CD4-positive, alpha-beta T cell treated with Interleukin-1 beta for 1 hour (primary cell): ENCODE measurements around the gene MICALL2.

Experiments
- DNase-seq, 2 donors: peaks; one replicate each; pipeline ENCODE4 v3.0.0-alpha.2; 2020 to 2022

Gene MICALL2

DNA sequence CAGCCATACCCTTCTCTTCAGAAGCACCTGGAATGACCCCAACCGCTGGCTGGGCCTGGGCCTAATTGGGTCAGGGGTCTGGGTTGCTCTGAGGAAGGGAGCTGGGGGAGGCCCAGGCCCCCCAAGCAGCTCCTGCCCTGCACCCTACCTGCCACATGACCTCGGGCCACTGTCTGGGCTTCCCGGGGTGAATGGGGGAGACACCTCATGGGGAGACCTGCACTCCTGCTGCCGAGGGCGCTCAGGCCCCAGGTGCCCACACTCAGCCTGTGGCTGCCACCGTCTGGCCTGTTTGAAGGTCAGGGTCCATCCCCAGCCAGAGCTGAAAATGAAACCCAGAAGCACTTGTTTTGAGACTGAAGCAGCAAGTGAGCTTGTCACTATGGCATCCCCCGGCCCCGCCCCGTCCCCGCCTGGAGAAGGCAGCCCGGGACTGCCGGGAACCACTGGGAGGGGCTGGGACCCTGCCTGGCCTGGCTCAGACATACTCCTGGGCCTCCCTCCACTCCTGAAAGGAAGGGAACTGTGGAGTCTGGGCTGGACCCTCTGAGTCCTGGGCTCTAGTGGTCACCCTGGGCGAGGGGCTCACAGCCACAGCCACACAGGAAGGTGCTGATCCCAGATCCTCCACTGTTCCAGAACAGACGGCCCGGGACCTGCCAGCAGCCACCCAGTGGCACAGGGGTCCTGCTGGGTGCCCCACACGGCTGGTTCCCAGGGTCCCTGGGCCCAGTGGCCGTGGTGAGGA is 7.4 kb upstream of the MICALL2 start:
- no peak for DNase-seq

DNA sequence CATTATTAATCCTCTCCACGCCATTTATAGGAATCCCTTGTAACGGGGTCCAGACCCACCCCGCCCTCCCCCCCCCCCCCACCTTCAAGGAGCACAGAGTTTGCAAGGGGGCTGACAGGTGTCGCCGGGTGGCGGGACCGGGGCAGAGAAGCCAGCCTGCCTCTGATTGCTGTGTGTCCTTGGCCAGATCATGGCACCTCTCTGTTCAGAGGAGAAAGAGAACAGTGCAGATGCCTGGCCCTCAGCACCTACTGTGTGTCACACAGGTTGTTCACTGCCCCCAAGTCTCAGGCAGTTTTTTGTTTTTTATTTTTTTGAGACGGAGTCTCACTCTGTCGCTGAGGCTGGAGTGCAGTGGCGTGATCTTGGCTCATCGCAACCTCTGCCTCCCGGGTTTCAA is 5.4 kb upstream of the MICALL2 start:
- DNase-seq = no peak

DNA sequence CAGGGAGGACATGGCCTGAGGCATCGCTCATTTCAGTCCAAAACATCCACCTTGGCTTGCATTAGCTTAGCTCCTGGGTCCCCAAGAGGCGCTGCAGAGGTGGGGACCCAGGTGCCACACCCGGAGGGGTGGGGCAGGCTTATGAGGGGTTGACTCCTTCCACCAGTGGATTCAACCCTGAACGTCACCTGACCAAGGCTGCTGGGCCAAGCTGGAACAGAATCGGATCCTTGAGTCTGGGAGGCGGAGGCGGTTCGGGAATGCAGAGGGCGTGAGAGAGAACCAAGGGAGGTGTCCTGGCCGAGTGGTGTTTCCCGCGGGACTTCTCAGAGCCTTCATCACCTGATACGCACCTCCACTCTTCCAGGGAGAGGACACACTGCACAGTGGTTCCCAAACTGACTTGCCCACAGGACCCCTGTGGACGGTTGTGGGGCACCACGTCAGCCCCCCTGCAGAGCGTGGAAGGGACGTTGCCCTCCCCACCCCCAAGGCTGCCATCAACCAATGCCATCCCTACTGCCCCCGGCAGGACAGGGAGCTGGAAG is 4.5 kb upstream of the MICALL2 start:
- no peak for DNase-seq

DNA sequence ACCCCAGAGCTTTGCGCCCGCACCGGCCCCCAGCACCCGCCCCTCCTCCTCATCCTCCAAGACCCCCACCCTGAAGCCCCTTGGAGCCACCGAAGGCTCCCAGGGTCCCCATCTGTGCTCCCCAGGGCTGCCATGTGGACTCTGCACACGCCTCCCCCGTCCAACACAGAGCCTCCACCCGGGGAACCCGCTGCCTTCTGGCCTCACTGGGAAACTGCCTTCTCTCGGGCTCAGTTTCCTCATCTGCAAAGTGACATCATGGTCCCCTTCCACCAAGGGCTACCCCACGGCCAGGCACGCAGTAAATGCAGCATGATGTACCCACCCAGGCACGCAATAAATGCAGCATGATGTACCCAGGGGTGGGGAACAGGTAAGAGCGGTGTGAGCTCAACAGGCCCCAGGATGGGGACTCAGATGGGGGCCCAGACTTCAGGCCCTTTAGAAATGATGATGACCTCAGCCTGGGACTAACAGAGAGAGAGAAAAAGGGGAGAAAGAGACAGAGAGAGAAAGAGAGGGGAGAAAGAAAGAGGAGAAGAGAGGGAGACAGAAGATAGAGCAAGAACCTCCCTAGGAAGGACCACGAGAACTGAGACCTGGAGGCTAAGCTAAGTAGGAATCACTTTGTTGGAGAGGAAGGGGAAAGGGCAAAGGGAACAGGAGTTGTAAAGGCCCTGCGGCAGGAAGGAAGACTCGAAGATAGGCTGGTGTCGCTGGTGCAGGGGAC is 2.5 kb upstream of the MICALL2 start:
- DNase-seq = no peak

DNA sequence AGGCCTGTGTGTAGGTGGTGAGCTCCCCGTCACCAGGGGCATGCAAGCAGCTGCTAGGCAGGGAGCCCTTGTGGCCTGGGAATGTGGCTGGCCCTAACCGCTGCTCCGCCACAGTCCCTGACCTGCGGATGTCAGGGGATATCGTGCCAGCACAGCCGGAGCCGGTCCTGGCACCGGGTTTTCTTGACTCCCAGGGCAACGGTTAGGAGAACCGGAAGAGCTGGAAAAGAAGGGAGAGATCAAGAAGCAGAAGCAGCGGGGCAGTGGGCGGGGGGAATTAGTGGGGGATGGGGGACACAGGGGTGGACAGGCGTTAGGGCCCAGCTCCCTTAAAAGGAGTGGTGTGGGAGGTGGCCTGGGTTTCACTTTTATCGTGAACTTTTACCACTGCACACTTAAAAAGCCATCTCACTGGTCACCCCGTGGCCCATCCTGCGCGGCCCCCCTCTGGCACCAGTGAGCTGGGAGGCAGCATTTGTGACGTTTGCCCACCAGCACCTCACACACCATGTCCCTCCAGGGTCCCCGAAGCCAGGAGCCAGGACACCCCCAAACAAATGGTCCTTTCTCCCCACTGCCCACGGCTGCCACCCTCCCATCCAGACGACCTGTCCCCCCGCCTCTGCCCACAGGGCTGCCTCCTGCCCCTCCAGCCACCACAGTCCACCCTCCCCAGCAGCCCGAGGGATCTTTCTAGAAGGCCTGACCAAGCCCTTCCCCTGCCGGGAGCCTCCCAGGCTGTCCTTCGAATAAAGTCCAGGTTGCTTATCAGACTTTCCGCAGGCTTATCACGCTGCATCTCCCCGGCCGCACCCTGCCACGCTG is 1.8 kb upstream of the MICALL2 start:
- DNase-seq = peak in 1 of 2 donors; percentile 17

DNA sequence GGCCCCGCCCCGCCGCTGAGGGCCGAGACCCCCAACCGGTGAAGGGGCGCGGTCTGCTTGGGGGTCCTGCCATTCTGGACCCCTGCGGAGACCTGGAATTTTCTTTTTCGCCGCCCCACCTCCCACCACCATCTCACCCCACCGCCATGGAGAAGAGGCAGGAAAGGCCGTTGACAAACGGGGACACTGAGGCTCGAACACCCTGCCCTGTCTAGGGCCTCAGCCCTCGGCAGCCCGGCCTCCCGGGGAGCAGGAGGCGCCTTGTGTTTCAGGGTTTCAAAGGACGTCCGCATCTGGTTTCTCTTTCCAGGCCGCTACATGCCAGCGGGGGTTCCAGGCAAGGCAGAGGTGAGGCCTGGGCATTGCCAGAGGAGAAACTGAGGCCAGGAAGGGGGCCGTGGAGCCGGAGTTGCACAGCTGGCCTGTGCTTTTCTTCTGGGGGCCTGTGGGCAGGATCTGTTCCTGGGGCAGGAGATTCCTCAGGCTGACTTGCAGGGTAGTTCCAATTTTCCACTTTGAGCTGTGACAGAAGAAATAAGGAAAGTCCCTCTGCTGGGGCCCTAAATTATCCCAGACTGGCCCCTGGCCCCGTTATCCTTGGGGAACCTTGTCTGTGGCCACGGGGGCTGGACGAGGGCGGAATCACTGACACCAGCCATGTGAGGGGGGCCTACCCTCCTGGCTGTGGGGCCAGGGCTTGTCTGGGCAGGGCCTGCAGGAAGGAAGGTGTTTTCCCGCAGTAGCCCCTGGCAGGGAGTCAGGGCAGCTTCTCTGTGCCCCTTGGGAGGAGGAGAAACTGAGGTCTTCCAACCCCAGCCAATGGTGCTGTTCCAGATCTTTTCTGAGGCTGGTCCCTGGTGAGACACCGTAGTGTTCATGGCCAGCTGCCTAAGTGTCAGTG is 900 bp upstream of the MICALL2 start:
- no peak for DNase-seq

DNA sequence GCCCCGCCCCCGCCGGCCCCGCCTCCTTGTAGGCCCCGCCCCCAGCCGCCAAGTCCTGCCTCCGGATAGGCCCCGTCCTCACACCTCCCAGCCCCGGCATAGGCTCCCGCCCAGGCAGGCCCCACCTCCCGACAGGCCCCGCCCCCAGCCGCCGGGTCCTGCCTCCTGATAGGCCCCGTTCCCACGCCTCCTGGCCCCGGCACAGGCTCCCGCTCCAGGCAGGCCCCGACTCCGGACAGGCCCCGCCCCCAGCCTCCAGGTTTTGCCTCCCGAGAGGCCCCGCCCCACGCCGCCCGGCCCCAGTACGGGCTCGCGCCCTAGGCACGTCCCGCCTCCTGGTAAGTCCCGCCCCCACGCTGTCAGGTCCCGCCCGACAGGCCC is 232 bp upstream of the MICALL2 start:
- peak; percentile 99 for DNase-seq

DNA sequence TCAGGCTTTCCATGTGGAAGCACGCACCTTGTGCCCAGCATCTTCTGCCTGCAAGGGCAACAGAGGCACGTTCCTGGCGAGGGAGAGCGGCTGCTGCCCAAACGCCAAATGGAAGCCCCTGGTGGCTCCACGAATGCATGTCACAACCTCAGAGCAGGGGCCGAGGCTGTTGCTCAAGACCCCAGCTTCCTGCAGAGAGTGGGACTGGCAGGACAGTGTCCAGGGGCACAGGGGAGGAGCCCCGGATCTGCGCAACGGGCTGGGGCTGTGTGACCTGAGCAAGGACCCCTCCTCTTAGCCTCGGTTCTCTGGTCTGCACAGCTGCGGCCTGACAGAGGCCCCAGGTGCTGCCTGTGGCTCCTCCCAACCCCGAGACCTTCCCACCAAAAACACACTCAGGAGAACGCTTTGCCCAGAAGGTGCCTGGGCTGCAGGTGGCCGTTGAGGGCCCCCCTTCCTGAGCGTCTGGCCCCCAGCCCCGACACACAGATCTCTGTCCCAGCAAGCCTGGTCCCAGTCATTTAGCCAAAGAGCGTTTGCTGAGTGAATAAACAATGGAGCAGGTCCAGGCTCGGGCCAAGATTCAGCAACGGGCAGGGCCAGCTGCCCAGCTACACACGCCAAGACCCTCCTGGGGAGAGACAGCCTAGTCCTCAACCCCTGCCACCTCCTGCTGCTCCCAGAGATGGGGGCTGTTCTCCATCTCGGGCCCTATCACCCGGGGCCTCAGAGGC is 1.2 kb downstream of the MICALL2 start:
- DNase-seq = no peak

DNA sequence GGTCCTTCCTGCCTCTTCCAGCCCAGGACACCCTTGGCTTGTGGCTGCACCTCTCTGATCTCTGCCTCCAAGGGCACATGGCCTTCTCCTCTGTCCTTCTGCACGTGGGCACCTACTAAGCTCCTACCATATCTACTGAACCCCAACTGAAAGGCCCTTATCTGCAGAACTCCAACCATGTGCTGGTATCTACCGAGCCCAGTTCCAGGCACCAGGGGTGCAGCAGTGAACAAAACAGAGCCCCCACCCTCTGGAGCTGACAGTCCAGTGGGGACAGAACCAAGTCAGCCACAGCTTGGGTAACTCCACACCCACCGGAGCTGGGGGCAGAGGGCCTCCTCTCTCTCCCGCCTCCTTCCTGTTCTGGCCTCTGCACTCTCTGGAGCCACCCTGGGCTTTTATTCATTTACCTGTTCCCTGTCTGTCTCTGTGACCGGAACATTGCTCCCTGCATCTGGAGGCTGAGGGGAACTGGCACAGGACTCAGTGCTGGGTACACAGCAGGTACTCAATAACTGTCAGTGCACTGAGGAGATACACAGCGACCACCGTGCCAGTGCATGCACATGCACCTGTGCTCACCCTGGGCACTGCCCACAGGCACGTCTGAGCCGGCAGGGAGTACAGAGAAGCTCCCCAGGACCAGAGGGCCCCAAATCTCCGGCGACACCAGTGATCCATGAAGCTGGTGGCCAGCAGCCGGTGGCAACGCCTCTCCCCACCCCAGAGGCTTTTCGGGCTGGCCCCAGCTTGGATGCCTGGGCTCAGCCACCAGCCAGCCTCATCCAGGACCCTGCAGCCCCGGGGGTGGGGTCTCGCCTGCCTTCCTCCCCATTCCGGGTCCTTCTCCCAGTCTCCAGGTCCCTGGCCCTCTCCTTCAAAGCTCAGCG is 2.0 kb downstream of the MICALL2 start:
- DNase-seq = no peak

DNA sequence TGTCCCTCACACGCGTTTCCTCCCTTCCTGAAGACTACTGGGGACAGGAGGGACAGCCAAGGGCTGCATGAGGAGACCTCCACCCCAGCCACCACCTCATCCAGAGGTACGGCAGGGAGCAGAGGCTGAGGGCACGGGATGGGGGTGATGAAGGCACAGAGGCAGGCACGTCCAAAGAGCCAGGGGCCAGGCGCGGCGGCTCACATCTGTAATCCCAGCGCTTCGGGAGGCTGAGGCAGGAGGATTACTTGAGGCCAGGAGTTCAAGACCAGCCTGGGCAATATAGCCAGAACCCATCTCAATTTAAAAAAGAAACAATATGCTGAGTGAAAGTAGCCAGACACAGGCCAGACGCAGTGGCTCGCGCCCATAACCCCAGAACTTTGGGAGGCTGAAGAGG is 3.3 kb downstream of the MICALL2 start:
- no peak for DNase-seq

DNA sequence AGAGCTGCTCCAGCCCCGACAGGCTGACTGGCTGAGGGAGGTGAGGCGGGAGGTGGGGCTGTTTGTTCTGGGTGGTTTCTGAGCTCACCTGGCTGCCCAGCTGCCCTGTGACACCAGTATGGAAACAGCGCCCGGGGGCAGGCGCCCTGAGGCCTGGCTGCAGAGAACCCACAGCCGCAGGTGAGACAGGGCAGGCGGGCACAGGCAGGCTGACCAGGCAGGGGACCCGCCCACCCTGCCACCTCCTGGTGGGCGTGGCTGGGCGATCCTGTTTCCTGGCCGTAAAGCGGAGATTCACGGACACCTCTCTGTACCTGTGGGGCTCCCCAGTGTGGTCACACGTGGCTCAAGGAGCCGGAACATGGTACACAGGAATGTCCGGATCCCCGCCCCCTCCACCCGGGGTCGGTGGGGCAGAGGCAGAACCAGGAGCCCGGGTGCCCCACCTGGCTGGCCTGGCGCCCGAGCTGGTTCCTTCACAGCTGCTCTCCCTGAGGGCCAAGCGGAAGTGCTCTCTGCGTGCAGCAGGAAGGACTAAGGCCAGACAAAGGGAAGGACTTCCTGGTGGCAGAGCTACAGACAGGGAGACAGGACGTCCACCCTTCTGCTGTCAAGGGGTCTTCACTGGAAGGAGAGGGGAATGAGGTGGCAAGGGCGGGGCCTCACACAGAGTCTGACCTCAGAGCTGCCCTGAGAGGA is 3.9 kb downstream of the MICALL2 start:
- DNase-seq = no peak

DNA sequence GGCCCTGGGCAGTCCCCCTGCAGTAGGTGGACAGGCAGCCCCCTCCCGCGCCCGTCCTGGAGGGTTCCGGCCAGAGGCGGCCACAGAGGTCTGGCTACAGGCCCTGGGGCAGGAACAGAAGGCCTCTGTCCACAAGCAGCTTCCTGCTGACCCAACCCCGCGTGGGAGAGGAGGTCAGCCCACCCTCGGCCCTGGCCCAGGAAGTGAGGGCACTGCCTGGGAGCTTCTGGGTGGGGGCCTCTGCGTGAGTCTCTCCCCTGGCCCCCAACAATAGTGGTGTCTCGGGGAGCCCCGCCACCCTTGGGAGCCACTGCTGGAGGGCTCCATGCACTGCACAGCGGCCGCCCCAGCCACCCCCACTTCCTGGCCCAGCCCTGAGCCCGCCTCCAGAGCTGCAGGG is 4.7 kb downstream of the MICALL2 start:
- no peak for DNase-seq

DNA sequence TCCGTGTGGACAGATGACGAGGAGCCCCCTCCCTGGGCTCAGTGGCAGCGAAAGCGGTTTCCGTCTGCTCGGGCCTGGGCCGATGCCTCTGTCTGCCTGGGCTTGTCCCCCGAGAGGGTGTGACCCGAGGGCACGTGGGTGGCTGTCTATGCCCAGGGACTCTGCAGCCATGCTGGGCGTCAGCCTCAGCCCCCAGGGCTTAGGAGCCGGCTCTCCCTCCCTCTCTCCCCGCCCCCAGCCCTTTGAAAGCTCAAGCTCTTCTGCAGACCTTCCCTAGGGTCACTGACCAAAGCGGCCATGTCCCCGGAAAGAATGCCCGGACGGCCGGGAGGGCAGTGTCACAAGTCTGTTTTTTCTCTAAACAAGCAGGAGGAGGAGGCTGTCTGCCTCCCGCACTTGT is 7.1 kb downstream of the MICALL2 start:
- DNase-seq = no peak

DNA sequence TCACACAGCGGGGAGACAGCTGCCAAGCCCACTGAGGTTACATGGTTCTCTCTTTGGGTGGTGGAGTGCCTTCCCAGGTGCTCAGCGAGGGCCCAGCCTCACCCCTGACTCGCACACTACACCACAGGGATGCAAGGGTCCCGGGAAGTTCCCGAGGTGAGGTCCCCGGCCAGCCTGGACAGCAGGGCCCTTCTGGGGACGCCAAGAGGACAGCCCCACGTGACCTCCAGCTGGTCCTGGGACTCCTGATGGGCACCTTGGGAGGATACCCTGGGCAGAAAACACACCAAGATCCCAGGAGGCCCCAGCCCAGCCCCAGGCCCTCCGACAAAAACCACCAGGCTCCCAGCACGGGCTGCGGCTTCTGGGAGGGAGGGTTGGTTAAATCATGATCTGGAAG is 8.3 kb downstream of the MICALL2 start:
- DNase-seq = no peak

DNA sequence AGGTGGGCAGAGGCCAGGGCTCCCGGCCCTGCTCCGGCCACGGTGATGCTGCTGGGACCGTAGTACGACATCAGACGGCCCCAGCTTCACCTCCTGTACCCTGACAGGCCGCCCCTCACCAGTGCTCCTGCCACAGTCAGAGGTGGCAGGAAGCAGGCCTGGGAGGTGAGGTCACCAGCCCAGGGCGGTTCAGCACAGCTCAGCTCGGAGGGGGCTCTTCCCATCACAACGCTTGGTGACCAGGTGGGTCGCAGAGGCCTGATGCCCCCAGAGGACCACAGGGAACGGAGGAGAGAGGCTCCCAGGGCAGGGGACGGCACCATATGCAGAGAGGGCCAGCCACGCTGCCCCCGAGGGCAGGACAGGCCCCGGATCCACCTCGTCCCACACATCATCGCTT is 8.8 kb downstream of the MICALL2 start:
- no peak for DNase-seq

DNA sequence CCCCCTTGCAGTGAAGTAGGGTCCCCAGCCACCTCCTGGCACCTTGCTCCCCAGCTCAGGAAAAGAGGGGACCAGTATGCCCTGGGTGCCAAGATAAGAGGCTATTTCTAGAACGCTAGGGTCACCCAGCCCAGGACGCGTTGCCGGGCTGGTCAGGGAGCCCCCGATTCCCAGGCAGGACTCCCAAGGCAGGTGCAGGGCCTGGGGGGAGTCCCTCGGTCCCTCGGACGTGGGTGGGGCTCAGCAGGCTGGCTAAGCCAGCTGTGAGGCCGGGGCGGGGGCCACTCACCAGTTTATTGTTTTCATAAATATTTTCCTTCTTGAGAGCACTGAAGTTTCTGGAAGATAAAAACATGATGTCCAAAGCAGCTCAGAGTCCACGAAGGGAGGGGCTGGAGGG is 9.3 kb downstream of the MICALL2 start:
- no peak for DNase-seq

DNA sequence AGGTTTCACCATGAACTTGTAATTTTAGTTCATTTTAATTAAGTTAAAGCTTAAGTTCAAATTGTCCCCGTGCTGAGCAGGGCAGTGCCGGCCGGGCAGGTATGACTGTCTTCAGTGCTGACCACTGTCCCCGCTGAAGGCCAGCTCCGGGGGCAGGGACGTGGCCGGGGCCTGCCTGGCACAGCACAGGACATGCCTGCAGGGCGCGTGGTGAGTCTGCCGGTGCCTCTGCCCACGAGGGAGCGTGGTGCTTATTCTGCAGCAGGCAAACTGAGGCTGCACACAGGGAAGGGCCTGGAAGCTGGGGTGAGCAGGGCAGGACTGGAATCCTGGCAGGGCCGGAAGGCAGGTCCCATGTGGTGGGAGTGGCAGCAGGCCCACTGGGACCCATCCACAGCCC is 9.8 kb downstream of the MICALL2 start:
- DNase-seq = no peak

DNA sequence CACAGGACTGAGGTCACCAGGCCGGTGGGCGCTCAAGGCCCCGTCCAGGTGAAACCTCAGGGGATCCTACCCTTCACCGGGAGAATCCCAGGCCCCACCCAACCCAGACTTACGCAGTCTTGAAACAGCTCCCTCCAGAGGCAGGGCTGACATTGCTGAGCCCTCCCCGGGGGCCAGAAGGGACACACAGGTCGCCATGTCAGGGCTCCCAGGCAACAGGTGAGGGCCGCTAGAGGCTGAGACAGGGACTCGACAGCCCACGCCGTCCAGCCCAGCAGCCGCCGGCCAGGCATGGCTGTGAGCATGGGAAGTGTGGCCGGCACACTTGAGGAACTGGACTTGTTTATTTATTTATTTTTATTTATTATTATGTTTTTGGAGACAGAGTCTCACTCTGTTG is 10.3 kb downstream of the MICALL2 start:
- no peak for DNase-seq

DNA sequence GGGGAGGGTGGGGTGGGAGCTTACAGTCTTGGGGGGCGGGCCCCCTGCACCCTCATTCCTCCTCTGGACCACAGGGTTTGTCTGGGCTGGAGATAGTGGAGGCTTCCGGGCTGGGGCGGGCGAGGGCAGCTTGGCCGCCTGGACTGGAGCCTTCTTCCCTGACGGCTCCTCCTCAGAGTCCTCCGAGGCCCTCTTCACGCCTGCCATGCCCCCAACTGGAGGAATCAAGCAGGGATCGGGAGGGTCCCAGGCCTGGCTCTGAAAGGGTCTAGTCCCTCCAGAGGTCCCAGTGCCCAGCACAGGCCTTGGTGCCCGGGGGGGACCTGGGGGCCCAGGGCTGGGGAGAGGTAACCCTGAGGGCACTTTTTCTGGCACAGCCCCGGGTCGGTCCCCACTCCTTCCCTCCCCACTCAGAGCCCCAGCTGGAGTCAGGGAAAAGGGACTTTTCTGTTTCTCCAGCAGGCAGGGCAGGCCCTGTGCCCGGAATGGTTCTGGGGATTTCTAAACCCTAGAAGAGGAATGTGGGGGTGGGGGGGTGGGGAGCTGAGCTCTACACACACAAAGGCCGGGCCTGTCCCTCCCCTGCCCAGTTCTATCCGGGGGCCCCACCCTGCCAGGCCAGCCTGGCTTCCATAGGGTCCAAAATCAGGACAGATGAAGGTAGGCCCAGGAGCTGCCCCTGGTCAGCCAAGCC is 11.6 kb downstream of the MICALL2 start:
- DNase-seq = no peak
